Brain microvascular endothelial cell (primary cell): Measurements from ENCODE around the gene MRPS5.
"Not testable (repeated sequence)": the region's sequence is repeated elsewhere in the genome, so short reads cannot be mapped to it uniquely, and the experiment has no call there.

Source experiments
- DNase-seq: peaks from one replicate; pipeline ENCODE4 v3.0.0-alpha.2; 2020
- H3K27ac ChIP-seq: fragments of 250-450 bp; sonication (Bioruptor Pico); 2 replicates; pipeline ENCODE4 v1.5.1; 2020; ENCODE audit warnings: mild to moderate bottlenecking, moderate library complexity
- H3K27me3 ChIP-seq: fragments of 250-450 bp; sonication (Bioruptor Pico); replicated peaks from 2 replicates; pipeline ENCODE4 v1.5.1; 2020; ENCODE audit warnings: mild to moderate bottlenecking
- H3K36me3 ChIP-seq: fragments of 250-450 bp; sonication (Bioruptor Pico); replicated peaks from 2 replicates; pipeline ENCODE4 v1.5.1; 2020; ENCODE audit warnings: mild to moderate bottlenecking
- H3K4me3 ChIP-seq: 2 replicates; pipeline ENCODE4 v1.5.1; 2011; ENCODE audit warnings: low read depth, mild to moderate bottlenecking, control low read depth, low read length, moderate library complexity
- in situ Hi-C: cut with HindIII; loops from 2 replicates; pipeline ENCODE4 v1.10.0; 2017; ENCODE audit warnings: low sequenced_read_pairs, low pct_ligation_motif_present
- TF ChIP-seq, protein P1 (sequence below): IDR thresholded peaks from 2 replicates; pipeline ENCODE4 v1.5.1; 2011; ENCODE audit warnings: low read depth, mild to moderate bottlenecking, moderate library complexity, low read length, control low read depth, inconsistent platforms; ENCODE audit errors: missing control alignments

MRPS5 gene

DNA sequence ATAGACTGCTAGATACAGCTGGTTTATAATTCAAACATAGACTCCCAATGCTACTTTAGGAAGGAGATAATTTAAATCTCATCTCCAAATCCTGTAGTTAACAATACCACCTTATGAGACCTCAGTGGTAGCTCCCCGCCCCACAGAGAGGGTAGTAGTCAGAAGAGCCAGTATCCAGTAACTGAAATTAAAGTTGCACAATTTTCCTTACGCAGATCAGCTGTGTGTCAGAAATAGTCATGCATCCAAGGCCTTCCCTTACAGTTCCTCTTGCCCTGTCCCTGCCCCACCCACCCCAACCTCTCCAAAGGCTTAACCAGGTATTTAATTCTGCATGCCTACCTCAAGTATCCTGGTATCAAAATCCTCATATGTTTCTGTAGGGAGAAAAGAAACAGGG is 15.5 kb downstream of the MRPS5 start:
- H3K36me3 ChIP-seq, result peaks cover 42% of the 10 kb centered on the region
- no peak overlapping the region for H3K4me3 ChIP-seq
- TF ChIP-seq, protein P1, sequence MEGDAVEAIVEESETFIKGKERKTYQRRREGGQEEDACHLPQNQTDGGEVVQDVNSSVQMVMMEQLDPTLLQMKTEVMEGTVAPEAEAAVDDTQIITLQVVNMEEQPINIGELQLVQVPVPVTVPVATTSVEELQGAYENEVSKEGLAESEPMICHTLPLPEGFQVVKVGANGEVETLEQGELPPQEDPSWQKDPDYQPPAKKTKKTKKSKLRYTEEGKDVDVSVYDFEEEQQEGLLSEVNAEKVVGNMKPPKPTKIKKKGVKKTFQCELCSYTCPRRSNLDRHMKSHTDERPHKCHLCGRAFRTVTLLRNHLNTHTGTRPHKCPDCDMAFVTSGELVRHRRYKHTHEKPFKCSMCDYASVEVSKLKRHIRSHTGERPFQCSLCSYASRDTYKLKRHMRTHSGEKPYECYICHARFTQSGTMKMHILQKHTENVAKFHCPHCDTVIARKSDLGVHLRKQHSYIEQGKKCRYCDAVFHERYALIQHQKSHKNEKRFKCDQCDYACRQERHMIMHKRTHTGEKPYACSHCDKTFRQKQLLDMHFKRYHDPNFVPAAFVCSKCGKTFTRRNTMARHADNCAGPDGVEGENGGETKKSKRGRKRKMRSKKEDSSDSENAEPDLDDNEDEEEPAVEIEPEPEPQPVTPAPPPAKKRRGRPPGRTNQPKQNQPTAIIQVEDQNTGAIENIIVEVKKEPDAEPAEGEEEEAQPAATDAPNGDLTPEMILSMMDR, result no peak
- no peak overlapping the region for H3K27ac ChIP-seq
- no peak for DNase-seq
- no peaks in the 10 kb centered on the region for H3K27me3 ChIP-seq
- in situ Hi-C loops, result no loop called here

DNA sequence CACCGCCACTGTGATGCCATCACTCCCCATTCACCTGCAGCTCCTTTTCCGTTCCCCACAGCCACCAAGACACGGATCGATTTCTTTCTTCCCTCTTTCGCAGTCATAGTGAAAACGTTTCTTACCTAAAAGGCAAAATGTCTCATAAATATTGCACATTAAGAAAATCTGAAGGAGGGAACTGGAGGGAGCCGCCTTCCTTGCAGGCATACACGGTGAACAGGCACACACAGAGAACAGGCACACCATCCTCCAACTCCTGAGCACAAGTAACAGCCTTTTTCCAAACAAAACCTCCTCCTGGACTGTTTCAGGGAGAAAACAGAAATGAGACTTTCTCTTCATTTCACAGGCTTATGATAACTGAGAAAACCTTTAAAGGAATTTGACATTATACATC is 17.0 kb downstream of the MRPS5 start:
- TF ChIP-seq, protein P1, result no peak
- no peak for DNase-seq
- Histone ChIP-seq H3K27ac (no peak overlapping the region), H3K4me3 (no peak overlapping the region), H3K27me3 (no peaks in the 10 kb centered on the region), H3K36me3 (peaks cover 50% of the 10 kb centered on the region)
- in situ Hi-C loops, result no loop called here

GRCh38 chr2:95099910-95100309 is 21.7 kb downstream of the MRPS5 start:
- Histone ChIP-seq H3K4me3 (no peak overlapping the region), H3K27ac (no peak overlapping the region), H3K27me3 (no peaks in the 10 kb centered on the region), H3K36me3 (peaks cover 25% of the 10 kb centered on the region)
- DNase-seq, result no peak
- in situ Hi-C loops, result no loop called here
- TF ChIP-seq, protein P1, result no peak

- DNase-seq, H3K27me3 ChIP-seq, H3K27ac ChIP-seq, H3K4me3 ChIP-seq, in situ Hi-C loops: not testable (repeated sequence)
- H3K36me3 ChIP-seq, result peaks cover 23% of the 10 kb centered on the region
Measured at GRCh38 chr2:95098273-95098672, 23.3 kb downstream of the MRPS5 start.

DNA sequence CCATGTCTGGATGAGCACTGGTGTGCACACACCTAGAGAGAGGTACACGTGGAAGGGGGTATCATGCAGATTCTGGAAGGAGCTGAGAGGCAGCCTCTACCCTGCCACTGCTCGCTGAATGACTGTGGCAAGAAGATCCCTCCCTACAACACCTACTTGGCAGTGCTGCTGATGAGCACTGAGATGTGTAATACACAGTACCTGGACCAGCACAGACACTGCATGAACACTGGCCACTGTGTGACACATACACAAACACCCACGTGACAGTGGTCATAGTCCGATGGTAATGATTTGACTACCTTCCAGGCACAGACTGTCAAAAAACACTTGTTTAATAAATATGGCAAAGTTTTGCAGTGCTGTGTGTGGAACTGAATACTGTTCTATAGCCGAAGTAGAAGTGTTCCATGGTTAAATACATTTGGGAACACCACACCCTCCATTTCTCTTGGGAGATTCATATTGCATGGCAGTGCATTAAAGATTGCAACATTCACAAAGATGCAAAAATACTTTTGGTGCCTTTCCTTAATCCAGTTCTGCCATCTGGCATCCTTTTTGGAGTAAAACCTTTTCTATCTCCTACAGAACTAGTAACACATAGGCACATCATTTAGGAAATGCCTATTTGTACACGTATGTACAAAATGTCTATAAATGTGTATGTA is 29.6 kb downstream of the MRPS5 start:
- peaks cover 46% of the 10 kb centered on the region for H3K36me3 ChIP-seq
- TF ChIP-seq, protein P1, result no peak
- H3K27ac ChIP-seq, result no peak overlapping the region
- in situ Hi-C loops, result no loop called here
- H3K4me3 ChIP-seq, result no peak overlapping the region
- no peaks in the 10 kb centered on the region for H3K27me3 ChIP-seq
- no peak for DNase-seq

GRCh38 chr2:95087379-95087778 is 34.2 kb downstream of the MRPS5 start:
- H3K27ac ChIP-seq, result no peak overlapping the region
- H3K4me3 ChIP-seq, result no peak overlapping the region
- H3K36me3 ChIP-seq, result peaks cover 50% of the 10 kb centered on the region
- in situ Hi-C loops, result no loop called here
- TF ChIP-seq, protein P1, result no peak
- no peaks in the 10 kb centered on the region for H3K27me3 ChIP-seq
- DNase-seq, result no peak
